CD4-positive, alpha-beta T cell treated with Interleukin-4 for 4 hours (primary cell): ENCODE measurements around the gene ATF4.

ENCODE experiments used
- DNase-seq: peaks from one replicate; pipeline ENCODE4 v3.0.0-alpha.2; 2020

Gene ATF4

DNA sequence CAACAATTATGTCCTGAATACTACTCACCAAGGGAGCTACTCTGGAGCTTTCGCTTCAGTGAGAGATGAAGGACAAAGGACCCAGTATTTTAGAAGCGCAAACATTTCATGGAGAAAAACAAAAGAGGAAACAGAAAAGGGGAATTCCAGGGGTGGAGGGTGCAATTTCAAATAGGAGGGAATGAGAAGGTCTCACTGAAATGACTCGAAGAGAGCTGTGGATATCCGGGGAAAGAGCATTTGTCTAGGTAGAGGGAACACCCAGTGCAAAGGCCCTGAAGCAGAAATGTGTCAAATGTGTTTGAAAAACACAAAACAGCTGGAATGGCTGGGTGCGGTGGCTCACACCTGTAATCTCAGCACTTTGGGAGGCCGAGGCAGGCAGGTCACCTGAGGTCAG, 9.8 kb downstream of the ATF4 start:
- no peak for DNase-seq

- peak; percentile 18 for DNase-seq
These were observed 10.4 kb downstream of the ATF4 start for GRCh38 chr22:39530692-39531331.

- peak; percentile 99 for DNase-seq
These were observed 12.1 kb downstream of the ATF4 start, which contains the start of gene RPS19BP1 for GRCh38 chr22:39532215-39533073. TSS of gene RPS19BP1 (minus strand) at chr22:39532748. CDS start at chr22:39532738, 10 bp downstream.

DNA sequence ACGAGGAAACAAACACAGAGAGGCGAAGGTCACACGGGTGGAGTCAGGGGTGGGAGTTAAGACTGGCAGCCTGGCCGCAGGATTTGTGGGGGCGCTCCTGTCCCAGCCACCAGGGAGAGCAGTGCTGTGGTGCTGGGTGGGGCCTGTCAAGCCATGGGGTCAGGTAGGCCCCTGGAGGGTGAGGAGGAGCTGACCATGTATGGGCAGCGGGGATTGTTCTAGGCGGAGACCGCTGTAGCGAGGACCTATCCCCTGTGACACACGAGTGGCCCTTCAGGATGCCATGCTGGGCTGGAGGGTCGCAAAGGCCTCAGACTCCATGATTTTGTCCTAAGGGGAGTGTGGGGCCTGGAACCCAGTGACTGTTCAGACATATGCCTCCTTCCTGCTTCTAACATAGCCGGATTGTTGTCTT, 13.7 kb downstream of the ATF4 start:
- no peak for DNase-seq

DNA sequence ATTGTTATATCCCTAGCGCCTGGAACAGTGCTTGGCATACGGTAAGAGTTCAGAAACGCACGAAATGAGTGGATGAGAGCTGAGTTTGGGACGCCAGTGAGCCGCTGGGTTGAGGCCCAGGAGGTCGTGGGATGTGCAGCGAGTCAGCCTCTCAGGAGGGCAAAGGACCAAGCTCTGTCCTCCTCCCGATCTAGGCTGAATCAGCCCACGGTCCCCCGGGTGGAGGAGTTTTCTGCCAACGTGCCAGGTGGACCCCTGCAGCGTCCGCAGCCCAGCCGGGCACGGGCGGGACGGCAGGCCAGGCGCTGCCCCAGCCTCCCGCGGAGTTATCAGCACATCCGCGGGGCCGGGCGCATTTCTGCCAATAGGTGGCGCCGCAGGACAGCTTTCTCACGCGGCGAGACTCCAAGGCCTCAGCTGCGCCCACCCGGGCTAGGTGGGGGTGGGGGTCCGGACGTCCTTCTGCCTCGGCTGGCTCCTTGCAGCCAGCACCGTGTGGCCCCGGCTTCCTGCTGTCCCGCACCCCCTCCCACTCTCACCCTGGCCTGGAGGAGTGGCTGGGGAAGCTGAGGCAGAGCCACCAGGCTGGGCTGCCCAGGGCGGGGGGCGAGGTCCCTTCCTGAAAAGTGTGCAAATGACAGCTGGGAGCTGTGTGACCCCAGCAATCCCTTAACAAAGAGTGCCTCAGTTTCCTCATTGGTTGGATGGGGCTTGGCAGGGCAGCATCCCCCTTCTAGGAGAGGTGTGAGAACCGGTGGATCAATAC, 14.4 kb downstream of the ATF4 start:
- DNase-seq: peak; percentile 61

- DNase-seq: no peak
These were observed 15.0 kb downstream of the ATF4 start for GRCh38 chr22:39535357-39535725.

GRCh38 chr22:39535831-39536449, 15.6 kb downstream of the ATF4 start:
- no peak for DNase-seq

DNA sequence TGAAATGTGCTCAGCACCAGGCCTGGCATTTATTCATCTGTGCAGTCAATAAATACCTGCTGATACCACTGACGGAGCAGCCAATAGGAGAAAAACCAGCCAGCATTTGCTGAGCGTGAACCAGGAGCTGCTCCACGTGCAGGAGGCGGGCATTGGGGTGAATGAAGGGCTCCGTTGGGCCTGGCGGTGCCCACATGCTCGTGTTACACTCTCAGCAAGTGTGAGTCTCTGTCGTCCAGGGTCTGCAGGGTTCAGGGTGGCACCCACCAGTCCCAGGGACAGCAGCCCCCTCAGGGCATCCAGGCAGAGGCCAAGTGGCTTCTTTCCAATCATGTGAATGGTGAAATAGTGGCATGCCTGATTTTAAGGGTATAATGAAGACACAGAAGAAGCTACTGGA, 16.3 kb downstream of the ATF4 start:
- DNase-seq: no peak

DNA sequence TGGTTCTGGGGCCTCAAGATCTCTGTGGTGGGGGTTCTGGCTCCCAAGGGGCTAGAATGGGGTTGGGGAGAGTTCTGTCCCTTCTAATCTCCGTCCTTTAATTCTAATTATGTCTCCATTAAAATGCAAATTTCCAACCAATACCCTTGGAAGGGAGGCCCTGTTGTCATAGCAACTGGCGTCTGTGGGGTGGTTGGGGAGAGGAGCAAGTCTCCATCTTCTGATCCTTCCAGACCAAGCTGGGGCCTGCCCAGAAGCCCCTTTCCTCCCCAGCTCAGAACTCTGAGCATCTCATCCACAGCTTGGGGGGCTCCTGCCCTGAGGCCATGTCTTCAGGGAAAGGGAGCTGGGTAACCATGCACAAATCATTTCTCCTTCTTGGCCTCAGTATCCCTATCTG, 17.6 kb downstream of the ATF4 start:
- no peak for DNase-seq

DNA sequence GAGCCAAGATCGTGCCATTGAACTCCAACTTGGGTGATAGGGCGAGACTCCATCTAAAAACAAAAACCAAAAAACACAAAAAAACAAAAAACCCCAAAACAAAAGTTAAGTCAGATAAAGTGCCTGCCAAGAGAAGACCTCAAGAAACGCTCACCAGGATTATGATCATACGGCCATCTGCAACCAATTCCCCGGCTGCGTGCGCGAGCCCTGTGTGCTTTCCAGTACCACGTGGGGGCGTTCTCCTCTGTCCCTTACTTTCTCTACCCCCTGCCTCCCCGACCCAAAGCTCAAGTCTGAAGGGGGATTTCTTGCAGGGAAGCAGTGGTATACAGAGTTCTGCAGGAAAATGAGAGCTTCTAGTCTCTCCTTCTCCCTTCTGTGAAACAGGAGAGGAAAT, 22.7 kb downstream of the ATF4 start:
- DNase-seq: no peak

DNA sequence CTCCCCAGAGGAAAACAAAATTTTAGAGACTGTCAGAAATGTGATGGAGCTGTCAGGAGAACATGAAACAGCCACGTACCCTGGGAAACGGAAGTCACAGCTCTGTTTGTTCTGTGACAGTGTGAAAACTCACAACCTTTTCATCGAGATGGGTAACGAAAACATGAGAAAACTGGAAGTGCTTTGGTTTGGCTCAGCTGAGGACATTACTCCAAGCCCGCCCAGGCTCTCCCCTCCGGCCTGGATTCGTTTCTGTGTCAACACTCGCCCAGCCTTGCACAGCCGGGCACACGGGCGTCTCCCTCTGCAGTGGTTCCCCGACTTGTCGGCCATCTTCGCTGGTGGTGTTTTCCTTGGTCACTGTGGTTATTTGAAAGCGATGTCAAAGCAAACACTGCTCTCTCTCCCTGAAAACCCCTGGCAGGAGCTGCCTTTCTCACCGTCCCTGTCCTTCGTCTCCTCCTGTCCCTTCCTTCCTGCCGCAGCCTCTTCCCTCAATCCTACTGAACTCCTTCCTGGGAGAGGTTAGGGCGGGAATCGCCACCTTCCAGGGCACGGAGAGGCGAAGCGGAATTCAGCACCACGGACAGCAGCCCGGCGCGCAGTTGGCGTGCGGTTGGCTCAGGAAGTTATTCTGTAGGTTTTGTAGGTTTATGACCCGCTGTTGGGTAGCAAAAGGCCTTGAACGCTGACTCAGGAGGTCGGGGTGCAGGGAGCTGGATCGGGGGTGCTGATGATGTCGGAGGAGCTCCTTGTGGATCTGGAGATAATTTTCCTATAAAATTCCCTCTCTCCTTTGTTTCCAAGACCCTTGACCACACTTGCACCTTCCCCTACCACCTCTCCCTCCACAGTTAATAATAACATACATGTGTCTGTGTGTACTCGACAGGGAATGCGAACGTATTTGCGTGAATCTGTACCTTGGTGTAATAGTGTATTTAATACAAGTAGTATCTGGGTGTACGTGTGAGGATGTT, 25.3 kb downstream of the ATF4 start:
- peak; percentile 61 for DNase-seq

DNA sequence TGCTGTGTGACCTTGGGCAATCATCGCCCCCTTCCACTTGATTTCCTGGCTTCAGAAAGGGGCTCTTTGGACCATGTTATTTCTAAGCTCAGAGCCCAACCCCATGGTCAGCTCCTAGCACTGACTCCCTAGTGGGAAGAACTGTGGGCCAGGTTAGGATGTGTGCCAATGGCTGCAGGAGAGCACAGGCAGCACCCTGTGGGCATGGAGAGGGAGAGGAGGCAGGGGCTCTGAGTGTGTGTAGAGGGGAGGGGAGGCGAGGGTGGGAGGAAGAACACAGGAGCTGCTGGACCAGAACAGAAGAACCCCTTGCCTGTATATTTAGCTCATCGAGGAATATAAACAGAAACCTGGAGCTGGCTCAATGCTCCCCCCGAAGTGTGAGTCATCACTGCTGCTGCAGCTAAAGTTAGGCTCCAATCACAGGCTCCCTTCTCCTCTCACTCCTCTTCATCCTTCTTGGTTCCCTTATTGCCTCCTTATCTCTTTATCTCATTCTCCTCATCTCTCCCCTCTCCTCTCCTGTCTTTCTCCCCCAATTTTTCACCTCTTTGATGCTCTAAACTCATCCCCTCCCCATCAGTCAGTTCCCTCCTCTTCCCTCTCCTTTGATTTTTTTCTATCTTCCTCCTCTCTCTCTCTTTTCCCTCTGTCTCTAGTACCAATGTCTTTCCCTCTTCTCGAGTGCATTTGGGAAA, 26.7 kb downstream of the ATF4 start:
- DNase-seq: no peak

DNA sequence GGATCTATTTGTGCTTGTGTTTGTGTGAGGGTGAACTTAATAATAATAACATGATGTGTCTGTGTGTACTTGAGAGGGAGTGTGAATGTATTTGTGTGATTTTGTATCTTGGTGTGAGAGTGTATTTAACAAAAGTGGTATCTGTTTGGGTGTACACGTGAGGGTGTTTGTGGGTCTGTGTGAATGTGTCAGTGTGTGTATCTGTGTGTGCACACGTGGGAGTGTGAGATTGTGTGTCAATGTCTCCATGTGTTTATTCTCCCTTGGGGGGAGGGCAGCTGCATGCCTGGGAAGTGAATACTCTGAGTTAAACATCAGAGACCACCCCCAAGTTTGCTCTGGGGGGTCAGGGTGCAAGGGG, 27.2 kb downstream of the ATF4 start:
- DNase-seq: no peak

GRCh38 chr22:39553429-39553828, 33.1 kb downstream of the ATF4 start:
- no peak for DNase-seq

DNA sequence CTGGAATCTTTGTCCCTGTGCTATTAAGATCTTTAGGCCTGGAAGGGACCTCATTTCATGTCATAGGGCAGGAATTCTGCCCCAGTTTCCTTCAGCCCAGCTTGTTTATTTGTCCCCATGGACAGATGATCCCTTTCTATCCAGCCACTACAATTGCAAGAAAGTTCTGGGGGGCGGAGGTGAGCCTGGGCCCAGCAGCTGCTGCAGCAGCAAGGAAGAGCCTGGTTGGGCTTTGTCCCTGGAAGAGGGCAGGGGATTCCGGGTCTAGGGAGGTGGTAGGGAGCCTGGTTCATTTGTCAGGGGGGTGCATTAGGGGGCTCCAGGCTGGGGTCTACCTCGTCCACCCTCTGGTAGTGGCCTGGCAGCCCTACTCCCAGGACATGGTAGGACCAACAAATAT, 33.8 kb downstream of the ATF4 start:
- no peak for DNase-seq

- DNase-seq: peak; percentile 29
These were observed 36.8 kb downstream of the ATF4 start for GRCh38 chr22:39556970-39557841.

DNA sequence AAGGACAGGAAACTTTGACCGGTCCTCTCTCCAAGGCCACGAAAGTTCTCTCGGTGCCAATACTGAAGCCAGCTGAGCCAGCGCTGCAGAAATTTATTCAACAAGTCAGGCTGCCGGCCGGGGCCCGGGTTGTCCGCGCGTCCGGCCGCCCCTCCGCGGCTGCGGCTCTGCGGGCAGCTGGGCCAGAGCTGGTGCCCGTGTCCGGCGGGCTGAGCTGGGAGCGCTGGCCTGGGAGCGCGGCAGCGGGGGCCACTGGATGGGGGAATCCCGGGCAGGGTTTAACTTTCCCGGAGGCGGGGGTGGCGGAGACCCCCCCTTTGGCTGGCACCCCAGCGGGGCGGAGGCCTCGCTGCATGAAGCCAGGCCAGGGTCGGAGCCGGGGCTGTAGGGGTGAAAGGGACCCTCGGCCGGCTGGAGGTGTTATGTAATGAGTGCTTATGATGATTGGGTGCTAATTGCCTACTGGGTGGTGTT, 37.9 kb downstream of the ATF4 start:
- DNase-seq: no peak

- no peak for DNase-seq
These were observed 38.6 kb downstream of the ATF4 start for GRCh38 chr22:39558950-39559349.

- DNase-seq: no peak
These were observed 39.2 kb downstream of the ATF4 start for GRCh38 chr22:39559456-39560105.

- DNase-seq: no peak
These were observed 39.8 kb downstream of the ATF4 start for GRCh38 chr22:39560127-39560526.
